ENCODE data around the gene EPHB1.
"Not testable (repeated sequence)": the region's sequence is repeated elsewhere in the genome, so short reads cannot be mapped to it uniquely, and the experiment has no call there.

Gene EPHB1

DNA sequence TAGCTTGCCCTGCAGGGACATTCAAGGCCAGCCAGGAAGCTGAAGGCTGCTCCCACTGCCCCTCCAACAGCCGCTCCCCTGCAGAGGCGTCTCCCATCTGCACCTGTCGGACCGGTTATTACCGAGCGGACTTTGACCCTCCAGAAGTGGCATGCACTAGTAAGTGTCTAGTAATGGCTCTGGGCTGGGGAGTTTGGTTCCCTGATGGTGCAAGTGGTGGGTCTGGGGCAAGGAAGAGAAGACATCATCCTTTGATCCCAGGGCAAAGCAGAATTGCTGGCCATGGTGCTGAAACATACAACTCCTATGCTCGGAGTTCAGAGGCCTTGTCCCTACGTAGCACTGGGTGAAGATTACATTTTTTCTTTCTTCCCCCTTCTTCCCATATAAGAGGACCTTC is 311.4 kb downstream of the EPHB1 start:
- no peak overlapping the region for H3K4me2 ChIP-seq (ENCODE audit: low read length)
- H3K9me3 ChIP-seq (ENCODE audit: low read length) = no peaks in the 10 kb centered on the region
- no peak overlapping the region for H3K9ac ChIP-seq (ENCODE audit: low read length)
- H3K27ac ChIP-seq (ENCODE audit: low read depth, low read length, poor library complexity, severe bottlenecking) = no peak overlapping the region
- H3K9me2 ChIP-seq (ENCODE audit: low read depth, low read length) = no peaks in the 10 kb centered on the region
- no peaks in the 10 kb centered on the region for H3K27me3 ChIP-seq (ENCODE audit: insufficient read depth, low read length)
- no peaks in the 10 kb centered on the region for H3K79me2 ChIP-seq (ENCODE audit: insufficient read depth, low read length)
- no peak overlapping the region for H3K4me3 ChIP-seq (ENCODE audit: low read depth, low read length, poor library complexity, severe bottlenecking)
- no peaks in the 10 kb centered on the region for H4K20me1 ChIP-seq (ENCODE audit: insufficient read depth, low read length)
- H3K4me1 ChIP-seq (ENCODE audit: insufficient read depth, low read length, severe bottlenecking) = no peaks in the 10 kb centered on the region
- no peaks in the 10 kb centered on the region for H3K36me3 ChIP-seq (ENCODE audit: insufficient read depth, low read length)
- no peak overlapping the region for H2AFZ ChIP-seq (ENCODE audit: low read length)
- TF ChIP-seq CTCF (IDR thresholded peaks at IDR 0.05; ENCODE audit: low read length) (no peak), EZH2 (IDR thresholded peaks at IDR 0.05; ENCODE audit: borderline replicate concordance, low read length) (no peak)
- H3F3A ChIP-seq (ENCODE audit: insufficient read depth, low read length) = no peaks in the 10 kb centered on the region

GRCh38 chr3:135107043-135107442 is 312.0 kb downstream of the EPHB1 start:
- H3K4me2 ChIP-seq (ENCODE audit: low read length) = no peak overlapping the region
- no peak overlapping the region for H3K27ac ChIP-seq (ENCODE audit: low read depth, low read length, poor library complexity, severe bottlenecking)
- H3K9ac ChIP-seq (ENCODE audit: low read length) = no peak overlapping the region
- no peaks in the 10 kb centered on the region for H3K36me3 ChIP-seq (ENCODE audit: insufficient read depth, low read length)
- H3K4me3 ChIP-seq (ENCODE audit: low read depth, low read length, poor library complexity, severe bottlenecking) = no peak overlapping the region
- no peak overlapping the region for H2AFZ ChIP-seq (ENCODE audit: low read length)
- no peaks in the 10 kb centered on the region for H3K4me1 ChIP-seq (ENCODE audit: insufficient read depth, low read length, severe bottlenecking)
- no peaks in the 10 kb centered on the region for H3F3A ChIP-seq (ENCODE audit: insufficient read depth, low read length)
- no peaks in the 10 kb centered on the region for H3K9me3 ChIP-seq (ENCODE audit: low read length)
- no peaks in the 10 kb centered on the region for H3K27me3 ChIP-seq (ENCODE audit: insufficient read depth, low read length)
- TF ChIP-seq CTCF (IDR thresholded peaks at IDR 0.05; ENCODE audit: low read length) (no peak), EZH2 (IDR thresholded peaks at IDR 0.05; ENCODE audit: borderline replicate concordance, low read length) (no peak)
- H4K20me1 ChIP-seq (ENCODE audit: insufficient read depth, low read length) = no peaks in the 10 kb centered on the region
- no peaks in the 10 kb centered on the region for H3K79me2 ChIP-seq (ENCODE audit: insufficient read depth, low read length)
- H3K9me2 ChIP-seq (ENCODE audit: low read depth, low read length) = no peaks in the 10 kb centered on the region

- Histone ChIP-seq H3K27ac (ENCODE audit: low read depth, low read length, poor library complexity, severe bottlenecking) (no peak overlapping the region), H3K4me3 (ENCODE audit: low read depth, low read length, poor library complexity, severe bottlenecking) (no peak overlapping the region), H4K20me1 (ENCODE audit: insufficient read depth, low read length) (no peaks in the 10 kb centered on the region), H3K4me1 (ENCODE audit: insufficient read depth, low read length, severe bottlenecking) (no peaks in the 10 kb centered on the region), H3K4me2 (ENCODE audit: low read length) (no peak overlapping the region), H3K9me2 (ENCODE audit: low read depth, low read length) (no peaks in the 10 kb centered on the region), H3K79me2 (ENCODE audit: insufficient read depth, low read length) (no peaks in the 10 kb centered on the region), H2AFZ (ENCODE audit: low read length) (no peak overlapping the region), H3K9me3 (ENCODE audit: low read length) (no peaks in the 10 kb centered on the region), H3K9ac (ENCODE audit: low read length) (no peak overlapping the region), H3K27me3 (ENCODE audit: insufficient read depth, low read length) (no peaks in the 10 kb centered on the region), H3K36me3 (ENCODE audit: insufficient read depth, low read length) (no peaks in the 10 kb centered on the region), H3F3A (ENCODE audit: insufficient read depth, low read length) (no peaks in the 10 kb centered on the region)
- TF ChIP-seq CTCF (IDR thresholded peaks at IDR 0.05; ENCODE audit: low read length) (no peak), EZH2 (IDR thresholded peaks at IDR 0.05; ENCODE audit: borderline replicate concordance, low read length) (no peak)
Observed at GRCh38 chr3:135109681-135110080, 314.6 kb downstream of the EPHB1 start.

DNA sequence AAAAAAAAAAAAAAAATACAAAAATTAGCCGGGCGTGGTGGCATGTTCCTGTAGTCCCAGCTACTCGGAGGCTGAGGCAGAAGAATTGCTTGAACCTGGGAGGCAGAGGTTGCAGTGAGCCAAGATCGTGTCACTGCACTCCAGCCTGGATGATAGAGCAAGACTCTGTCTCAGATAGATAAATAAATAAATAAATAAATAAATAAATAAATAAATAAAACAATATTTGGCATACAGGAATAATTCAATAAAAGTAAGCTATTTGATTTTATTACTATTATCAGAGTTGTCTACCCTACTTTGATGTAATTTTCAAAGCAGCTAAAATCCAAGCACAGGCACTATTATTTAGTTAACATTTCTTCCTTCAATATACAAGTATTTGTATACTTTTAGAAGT is 319.5 kb downstream of the EPHB1 start:
- not testable (repeated sequence) for H3K9me3 ChIP-seq (ENCODE audit: low read length); H2AFZ ChIP-seq (ENCODE audit: low read length); H3K79me2 ChIP-seq (ENCODE audit: insufficient read depth, low read length); H3K4me3 ChIP-seq (ENCODE audit: low read depth, low read length, poor library complexity, severe bottlenecking); H3K27ac ChIP-seq (ENCODE audit: low read depth, low read length, poor library complexity, severe bottlenecking); H3K27me3 ChIP-seq (ENCODE audit: insufficient read depth, low read length); H4K20me1 ChIP-seq (ENCODE audit: insufficient read depth, low read length); H3K9ac ChIP-seq (ENCODE audit: low read length); H3K9me2 ChIP-seq (ENCODE audit: low read depth, low read length); H3K4me1 ChIP-seq (ENCODE audit: insufficient read depth, low read length, severe bottlenecking); H3K4me2 ChIP-seq (ENCODE audit: low read length); H3K36me3 ChIP-seq (ENCODE audit: insufficient read depth, low read length); H3F3A ChIP-seq (ENCODE audit: insufficient read depth, low read length)
